ENCODE measurements around the gene CD40. TPM values are rescaled to one million over a fixed set of nuclear protein-coding genes. Genes with fewer than 3 reads are reported as not detected.

CD40 gene
- total and polyA plus RNA-seq, 2 of the 8 experiments (the other 6 are each of a cell fraction or from before 2014, with no cell fraction given), result 14.5 to 18.8 TPM

GRCh38 chr20:46089417-46090388, 28.4 kb upstream of the CD40 start, which contains the start of gene NCOA5:
Gene NCOA5, minus strand, starts transcription at chr20:46089962. Its CDS starts 10,538 bp downstream, at chr20:46079424.
- no peak within 1 kb of the TSS for H3K4ac ChIP-seq (replicated peaks; ENCODE audit: insufficient read length, low read depth, low read length)
- no peak within 1 kb of the TSS for H2BK15ac ChIP-seq (ENCODE audit: low read length)
- H4K91ac ChIP-seq (replicated peaks; ENCODE audit: insufficient read length, low read length), result peak within 1 kb of the TSS; percentile 96
- no peak within 1 kb of the TSS for H2BK12ac ChIP-seq (ENCODE audit: low read depth, low read length)
- H2AK5ac ChIP-seq (ENCODE audit: low read depth, low read length), result no peak within 1 kb of the TSS
- FAIRE-seq (no peak), DNase-seq (ENCODE audit: low read depth in 1 of 2, low spot score in 2 of 2) (peak; percentile 80 to 92)
- H3K27ac ChIP-seq (ENCODE audit: low read depth, low read length), result peak within 1 kb of the TSS; percentile 99
- H3K4me3 ChIP-seq (ENCODE audit: extremely low read depth in 1 of 4, insufficient read depth in 2 of 4, low read depth in 3 of 4, low read length in 4 of 4), result peak within 1 kb of the TSS; percentile 78 to 97 (median 84)
- H3K23ac ChIP-seq (ENCODE audit: insufficient read length), result no peak within 1 kb of the TSS
- no peaks in the 10 kb centered on the region; the same call in 1 of the 2 replicates for H3K23me2 ChIP-seq (ENCODE audit: low read depth, low read length)
- POLR2A ChIA-PET (ENCODE audit: partially characterized antibody), result interaction anchor here (0.6 to 2.5 kb wide), 16 partner anchors 10 to 241 kb away, joined by 3 to 32 read pairs (median 4); partner anchors contain the start of gene CD40
- H3K18ac ChIP-seq (ENCODE audit: extremely low read depth, low read length), result peak within 1 kb of the TSS; percentile 93
- H3K4me1 ChIP-seq (replicated peaks in 1 of 4; ENCODE audit: control insufficient read depth in 3 of 4, insufficient read depth in 4 of 4, low read length in 3 of 4), result peaks cover 0 to 6% (median 2%) of the 10 kb centered on the region in 4 experiments; a peak in 4 of 7 replicates
- WGBS, 2 experiments (ENCODE audit: extremely low coverage in 1 of 2, insufficient coverage in 1 of 2, insufficient read length in 1 of 2, insufficient replicate concordance in 2 of 2, low coverage in 1 of 2, low lambda C conversion rate in 2 of 2, missing lambda C conversion rate in 1 of 2), result 5% methylated on average over 56 of the region's 100 CpGs; no CpG with 5 or more reads in 1 of the 2 experiments
- no peak within 1 kb of the TSS for H2BK120ac ChIP-seq (replicated peaks; ENCODE audit: low read depth, low read length)
- H3K9ac ChIP-seq (replicated peaks in 1 of 4; ENCODE audit: extremely low read depth in 1 of 4, low read depth in 3 of 4, low read length in 3 of 4), result peak within 1 kb of the TSS; percentile 85 to 100 (median 98)
- peaks cover 5% of the 10 kb centered on the region; the same call in 1 of the 2 replicates for H3K79me1 ChIP-seq (ENCODE audit: low read depth, low read length)
- H3K14ac ChIP-seq (ENCODE audit: insufficient read length), result no peak within 1 kb of the TSS
- peaks cover 9 to 11% of the 10 kb centered on the region in 2 experiments for H4K20me1 ChIP-seq (replicated peaks in 1 of 2; ENCODE audit: control insufficient read depth in 1 of 2, insufficient read depth in 2 of 2, low read length in 2 of 2)
- H4K8ac ChIP-seq (ENCODE audit: extremely low read depth, insufficient read depth, low read length), result peak within 1 kb of the TSS; percentile 100
- H3K9me3 ChIP-seq (ENCODE audit: insufficient read depth in 2 of 2, low read depth in 1 of 2, low read length in 1 of 2), result no peaks in the 10 kb centered on the region; a peak in 1 of 4 replicates
- H3K27me3 ChIP-seq (replicated peaks in 1 of 4; ENCODE audit: control insufficient read depth in 3 of 4, extremely low read depth in 1 of 4, insufficient read depth in 3 of 4, low read length in 3 of 4), result no peaks in the 10 kb centered on the region
- H3K79me2 ChIP-seq (ENCODE audit: control insufficient read depth in 1 of 2, insufficient read depth in 2 of 2, low read length in 2 of 2), result peaks cover 14 to 44% of the 10 kb centered on the region in 2 experiments
- no peak within 1 kb of the TSS; the same call in 1 of the 2 replicates for H2AFZ ChIP-seq (ENCODE audit: low read length)
- peak within 1 kb of the TSS; percentile 98 for H4K5ac ChIP-seq (ENCODE audit: insufficient read length, low read depth, low read length)
- H3K4me2 ChIP-seq (ENCODE audit: insufficient read depth in 1 of 2, low read depth in 2 of 2, low read length in 2 of 2), result peak within 1 kb of the TSS; percentile 69 to 90
- no peaks in the 10 kb centered on the region for H3K36me3 ChIP-seq (ENCODE audit: control insufficient read depth in 2 of 4, insufficient read depth in 4 of 4, low read length in 3 of 4)
- H2BK5ac ChIP-seq (ENCODE audit: low read depth, low read length), result peak within 1 kb of the TSS; percentile 87
- CTCF ChIA-PET (ENCODE audit: partially characterized antibody), result interaction anchor here (1.0 to 2.4 kb wide), 4 partner anchors 9 to 67 kb away, joined by 3 to 10 read pairs (median 4); no protein-coding TSS in a partner anchor
- H3K56ac ChIP-seq (replicated peaks; ENCODE audit: insufficient read length, low read depth, low read length), result peak within 1 kb of the TSS; percentile 86
- H2BK20ac ChIP-seq (ENCODE audit: low read length), result no peak within 1 kb of the TSS
- TF ChIP-seq MAFK (IDR thresholded peaks at IDR 0.05; ENCODE audit: low read depth, low read length) (no peak), JUND (IDR thresholded peaks at IDR 0.05; ENCODE audit: low read length) (no peak), SIN3A (conservative IDR thresholded peaks at IDR 0.05 in 1 of 2, IDR thresholded peaks at IDR 0.05 in 1 of 2; ENCODE audit: low read depth in 1 of 2, low read length in 2 of 2) (peak; percentile 38 to 89; a peak in 2 of 4 replicates), RXRA (IDR thresholded peaks at IDR 0.05; ENCODE audit: insufficient read depth, low read depth, low read length) (no peak), TBP (IDR thresholded peaks at IDR 0.05; ENCODE audit: low read depth, low read length) (peak; percentile 94), CBX5 (IDR thresholded peaks at IDR 0.05; ENCODE audit: low read depth, low read length) (no peak), EZH2 (IDR thresholded peaks at IDR 0.05; ENCODE audit: low read depth, low read length, severe bottlenecking) (no peak), POU5F1 (IDR thresholded peaks at IDR 0.05; ENCODE audit: low read depth, low read length) (no peak), TAF1 (IDR thresholded peaks at IDR 0.05; ENCODE audit: low read depth, low read length) (peak; percentile 98)

All from H1 (cell line).